Bronchial epithelial cell (primary cell): ENCODE measurements around the gene NUDT3. TPM values are rescaled to one million over a fixed set of nuclear protein-coding genes. Genes with fewer than 3 reads are reported as not detected.

Experiments used
- DNase-seq: peaks from one replicate; pipeline ENCODE4 v3.0.0-alpha.2; 2010; ENCODE audit warnings: low read depth
- FAIRE-seq: peaks from 2 replicates; lab custom pipeline; 2011; peaks lifted over from hg19 to GRCh38; lab: Jason Lieb, UNC
- H3K27me3 ChIP-seq: 2 replicates; pipeline ENCODE4 v1.5.1; 2011; ENCODE audit warnings: low read length; ENCODE audit not compliant: control insufficient read depth, insufficient read depth
- H3K36me3 ChIP-seq: 2 replicates; pipeline ENCODE4 v1.5.1; 2011; ENCODE audit warnings: low read length; ENCODE audit not compliant: control insufficient read depth, insufficient read depth
- H3K4me3 ChIP-seq: 2 replicates; pipeline ENCODE4 v1.5.1; 2011; ENCODE audit warnings: mild to moderate bottlenecking, low read depth, low read length, control low read depth
- total RNA-seq: library from RNA; depleted of rRNA; stranded (reverse); fragments of >200 nt; gene quantifications from 2 replicates; pipeline ENCODE4 v1.2.1, GENCODE V29; 2014
- TF ChIP-seq, protein P1 (sequence below): IDR thresholded peaks from 2 replicates; pipeline ENCODE4 v1.5.1; 2011; ENCODE audit warnings: mild to moderate bottlenecking, moderate library complexity, low read length, control low read depth, inconsistent platforms; ENCODE audit not compliant: insufficient read depth, severe bottlenecking

NUDT3 gene
- total RNA-seq, 1 donor from 2014 or later, result 15.8 TPM

DNA sequence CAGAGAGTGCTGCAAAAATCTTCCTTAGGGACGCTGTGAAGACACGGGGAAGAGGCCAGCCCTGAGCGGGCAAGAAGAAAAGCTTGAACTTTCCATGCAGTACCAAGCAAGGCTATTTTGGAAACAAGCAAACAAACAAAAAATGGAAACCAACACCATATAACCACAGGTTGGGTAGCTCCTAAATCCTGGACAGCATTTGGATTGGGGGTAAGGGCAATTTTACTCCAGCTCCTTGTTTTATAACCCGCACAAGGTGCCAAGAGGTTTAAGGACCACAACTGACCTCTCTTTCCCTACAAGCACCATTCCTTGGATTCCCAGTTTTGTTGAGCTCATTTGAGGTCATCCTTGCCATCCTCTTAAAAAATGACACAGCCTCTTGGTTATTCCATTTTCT is 112.3 kb downstream of the NUDT3 start:
- DNase-seq (no peak), FAIRE-seq (no peak)
- Histone ChIP-seq H3K4me3 (no peak overlapping the region), H3K36me3 (no peaks in the 10 kb centered on the region), H3K27me3 (no peaks in the 10 kb centered on the region)
- TF ChIP-seq, protein P1, sequence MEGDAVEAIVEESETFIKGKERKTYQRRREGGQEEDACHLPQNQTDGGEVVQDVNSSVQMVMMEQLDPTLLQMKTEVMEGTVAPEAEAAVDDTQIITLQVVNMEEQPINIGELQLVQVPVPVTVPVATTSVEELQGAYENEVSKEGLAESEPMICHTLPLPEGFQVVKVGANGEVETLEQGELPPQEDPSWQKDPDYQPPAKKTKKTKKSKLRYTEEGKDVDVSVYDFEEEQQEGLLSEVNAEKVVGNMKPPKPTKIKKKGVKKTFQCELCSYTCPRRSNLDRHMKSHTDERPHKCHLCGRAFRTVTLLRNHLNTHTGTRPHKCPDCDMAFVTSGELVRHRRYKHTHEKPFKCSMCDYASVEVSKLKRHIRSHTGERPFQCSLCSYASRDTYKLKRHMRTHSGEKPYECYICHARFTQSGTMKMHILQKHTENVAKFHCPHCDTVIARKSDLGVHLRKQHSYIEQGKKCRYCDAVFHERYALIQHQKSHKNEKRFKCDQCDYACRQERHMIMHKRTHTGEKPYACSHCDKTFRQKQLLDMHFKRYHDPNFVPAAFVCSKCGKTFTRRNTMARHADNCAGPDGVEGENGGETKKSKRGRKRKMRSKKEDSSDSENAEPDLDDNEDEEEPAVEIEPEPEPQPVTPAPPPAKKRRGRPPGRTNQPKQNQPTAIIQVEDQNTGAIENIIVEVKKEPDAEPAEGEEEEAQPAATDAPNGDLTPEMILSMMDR, result no peak

DNA sequence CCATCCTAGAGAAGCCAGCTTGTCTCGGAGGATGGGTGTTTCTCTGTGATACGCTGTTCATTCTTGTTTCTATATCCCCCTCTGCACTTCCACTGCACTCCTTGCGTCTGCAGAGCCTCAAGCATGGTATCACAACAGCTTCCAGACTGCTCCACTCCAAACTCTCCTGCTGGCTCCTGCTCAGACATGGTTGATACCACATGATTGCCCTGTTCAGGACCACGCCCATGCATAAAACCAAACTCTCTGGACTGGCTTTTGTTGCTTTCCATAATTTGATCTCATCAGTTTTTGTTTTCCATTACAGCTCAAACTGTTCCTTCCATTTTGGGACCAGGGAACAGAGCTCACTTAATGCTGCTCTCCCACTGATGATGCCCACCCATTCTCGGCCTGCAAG is 113.6 kb downstream of the NUDT3 start:
- no peaks in the 10 kb centered on the region for H3K27me3 ChIP-seq
- TF ChIP-seq, protein P1, result no peak

DNA sequence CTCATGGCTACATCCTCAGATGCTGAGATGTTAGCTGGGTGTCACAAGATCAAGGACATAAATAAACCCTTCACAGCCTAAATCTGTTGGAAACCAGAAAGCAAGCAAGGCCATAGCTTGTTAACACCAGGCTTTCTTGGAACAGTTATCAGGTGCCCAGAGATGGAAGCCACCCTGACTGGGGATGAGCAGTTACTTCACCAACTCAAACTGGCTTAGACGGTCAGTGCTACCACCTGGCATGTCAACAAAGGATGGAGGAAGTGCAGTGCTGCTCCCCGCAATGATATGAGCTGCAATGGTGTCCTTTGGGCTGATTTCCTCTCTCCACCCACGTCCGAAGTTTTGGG is 114.7 kb downstream of the NUDT3 start:
- Histone ChIP-seq H3K36me3 (no peaks in the 10 kb centered on the region), H3K27me3 (no peaks in the 10 kb centered on the region), H3K4me3 (no peak overlapping the region)
- FAIRE-seq (no peak), DNase-seq (no peak)
- TF ChIP-seq, protein P1, result no peak

More for the DNA sequence above, 113.6 kb downstream of the NUDT3 start:
- no peak for FAIRE-seq
- Histone ChIP-seq H3K4me3 (no peak overlapping the region), H3K36me3 (no peaks in the 10 kb centered on the region)
- DNase-seq, result no peak

DNA sequence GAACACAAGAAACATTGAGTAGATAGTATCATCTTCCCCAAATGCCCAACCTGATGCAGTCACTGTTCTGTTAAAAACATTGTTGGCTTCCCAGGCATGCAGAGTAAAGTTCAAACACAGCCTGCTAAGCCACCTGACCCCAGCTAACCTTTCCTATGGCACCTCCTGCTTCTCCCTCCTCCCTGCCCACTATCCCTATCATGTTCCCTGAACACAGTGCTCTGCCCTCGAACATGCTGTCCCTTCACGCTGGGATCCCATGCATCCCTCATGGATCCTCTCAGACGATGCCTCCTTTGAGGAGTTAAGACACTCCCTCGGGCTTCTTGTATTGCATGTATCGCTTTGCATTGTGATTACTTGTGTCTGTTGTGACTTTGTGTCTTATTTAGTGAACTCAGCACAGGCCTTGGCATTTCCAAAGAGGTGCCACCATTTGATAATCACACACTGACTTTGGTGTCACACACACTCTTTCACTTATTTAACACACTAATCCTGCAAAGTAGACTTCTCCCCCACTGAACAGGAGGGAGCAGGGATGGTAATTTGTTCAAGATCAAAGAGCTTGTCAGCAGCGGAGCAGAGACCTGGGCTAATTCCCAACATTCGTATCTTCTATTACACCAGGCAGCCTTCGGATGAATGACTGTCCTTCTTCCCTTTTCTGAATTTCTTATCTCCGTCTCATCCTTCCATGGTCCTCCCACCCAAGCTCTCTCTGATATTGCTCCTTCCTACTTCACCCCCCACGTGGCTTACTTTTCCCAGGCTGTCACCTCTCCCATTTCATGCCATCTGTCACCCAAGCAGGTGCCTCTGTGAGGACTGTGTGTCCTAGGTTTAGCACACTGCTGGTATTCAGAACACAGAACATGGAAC is 115.3 kb downstream of the NUDT3 start:
- no peak overlapping the region for H3K4me3 ChIP-seq
- H3K36me3 ChIP-seq, result no peaks in the 10 kb centered on the region
- no peaks in the 10 kb centered on the region for H3K27me3 ChIP-seq
- DNase-seq (no peak), FAIRE-seq (no peak)
- TF ChIP-seq, protein P1, result no peak

DNA sequence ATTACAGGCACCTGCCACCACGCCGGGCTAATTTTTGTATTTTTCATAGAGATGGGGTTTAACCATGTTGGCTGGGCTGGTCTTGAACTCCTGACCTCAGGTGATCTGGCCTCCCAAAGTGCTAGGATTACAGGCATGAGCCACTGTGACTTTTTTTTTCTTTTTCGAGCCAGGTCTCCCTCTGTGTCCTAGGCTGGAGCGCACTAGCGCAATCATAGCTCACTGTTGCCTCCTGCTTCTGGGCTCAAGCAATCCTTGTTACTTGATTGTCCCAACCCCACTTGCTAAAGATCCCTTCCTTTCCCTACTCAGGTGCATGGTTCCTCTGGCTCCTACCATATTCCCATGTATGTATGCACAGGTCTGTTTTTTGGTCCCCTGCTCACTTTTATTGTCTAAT is 116.3 kb downstream of the NUDT3 start:
- TF ChIP-seq, protein P1, result no peak
- no peak overlapping the region for H3K4me3 ChIP-seq
- FAIRE-seq (no peak), DNase-seq (no peak)
- H3K27me3 ChIP-seq, result no peaks in the 10 kb centered on the region
- H3K36me3 ChIP-seq, result no peaks in the 10 kb centered on the region
